ENCODE data around the gene PCMT1.

- TF ChIP-seq, protein P1, sequence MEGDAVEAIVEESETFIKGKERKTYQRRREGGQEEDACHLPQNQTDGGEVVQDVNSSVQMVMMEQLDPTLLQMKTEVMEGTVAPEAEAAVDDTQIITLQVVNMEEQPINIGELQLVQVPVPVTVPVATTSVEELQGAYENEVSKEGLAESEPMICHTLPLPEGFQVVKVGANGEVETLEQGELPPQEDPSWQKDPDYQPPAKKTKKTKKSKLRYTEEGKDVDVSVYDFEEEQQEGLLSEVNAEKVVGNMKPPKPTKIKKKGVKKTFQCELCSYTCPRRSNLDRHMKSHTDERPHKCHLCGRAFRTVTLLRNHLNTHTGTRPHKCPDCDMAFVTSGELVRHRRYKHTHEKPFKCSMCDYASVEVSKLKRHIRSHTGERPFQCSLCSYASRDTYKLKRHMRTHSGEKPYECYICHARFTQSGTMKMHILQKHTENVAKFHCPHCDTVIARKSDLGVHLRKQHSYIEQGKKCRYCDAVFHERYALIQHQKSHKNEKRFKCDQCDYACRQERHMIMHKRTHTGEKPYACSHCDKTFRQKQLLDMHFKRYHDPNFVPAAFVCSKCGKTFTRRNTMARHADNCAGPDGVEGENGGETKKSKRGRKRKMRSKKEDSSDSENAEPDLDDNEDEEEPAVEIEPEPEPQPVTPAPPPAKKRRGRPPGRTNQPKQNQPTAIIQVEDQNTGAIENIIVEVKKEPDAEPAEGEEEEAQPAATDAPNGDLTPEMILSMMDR (IDR thresholded peaks at IDR 0.05): no peak
- TF ChIP-seq POLR2AphosphoS5 (IDR thresholded peaks at IDR 0.05): no peak
Measured at GRCh38 chr6:149733089-149733720, 16.3 kb upstream of the PCMT1 start.
